WTC11 (cell line): ENCODE data around the gene TMEM179B. TPM values are rescaled to one million over a fixed set of nuclear protein-coding genes. Genes with fewer than 3 reads are reported as not detected.

ENCODE experiments used
- CBFB ChIP-seq: sonication (generic); formaldehyde crosslinking; IDR thresholded peaks from 2 replicates; pipeline ENCODE4 v1.8.1; 2022; ENCODE audit warnings: mild to moderate bottlenecking, low read depth, missing genetic modification reagents
- CREB1 ChIP-seq: sonication (generic); formaldehyde crosslinking; IDR thresholded peaks from 2 replicates; pipeline ENCODE4 v1.8.0; 2023; ENCODE audit warnings: mild to moderate bottlenecking, missing genetic modification reagents
- E2F4 ChIP-seq: sonication (generic); formaldehyde crosslinking; IDR thresholded peaks from 2 replicates; pipeline ENCODE4 v1.8.1; 2022; ENCODE audit warnings: low read depth, mild to moderate bottlenecking, moderate library complexity, missing genetic modification reagents, borderline replicate concordance
- ERG ChIP-seq: fragments of 250-450 bp; sonication (Bioruptor Pico); IDR thresholded peaks from 2 replicates; pipeline ENCODE4 v1.8.0; 2021; ENCODE audit warnings: mild to moderate bottlenecking
- ESRRA ChIP-seq: sonication (generic); formaldehyde crosslinking; IDR thresholded peaks from 2 replicates; pipeline ENCODE4 v1.8.1; 2022; ENCODE audit warnings: mild to moderate bottlenecking, missing genetic modification reagents, borderline replicate concordance
- FOXJ3 ChIP-seq: sonication (generic); formaldehyde crosslinking; IDR thresholded peaks from 2 replicates; pipeline ENCODE4 v1.9.0; 2021; ENCODE audit warnings: missing genetic modification reagents, mild to moderate bottlenecking, borderline replicate concordance
- GRHL2 ChIP-seq: fragments of 250-450 bp; sonication (Bioruptor Pico); IDR thresholded peaks from 2 replicates; pipeline ENCODE4 v1.8.0; 2022; ENCODE audit warnings: mild to moderate bottlenecking, moderate library complexity; ENCODE audit not compliant: insufficient replicate concordance, severe bottlenecking
- GTF2I ChIP-seq: fragments of 250-450 bp; sonication (Bioruptor Pico); conservative IDR thresholded peaks from 2 replicates; pipeline ENCODE4 v1.4.0; 2021; ENCODE audit warnings: mild to moderate bottlenecking
- JUN ChIP-seq: sonication (generic); formaldehyde crosslinking; IDR thresholded peaks from 2 replicates; pipeline ENCODE4 v1.8.0; 2023; ENCODE audit warnings: mild to moderate bottlenecking, missing genetic modification reagents
- MXD4 ChIP-seq: fragments of 250-450 bp; sonication (Bioruptor Pico); IDR thresholded peaks from 2 replicates; pipeline ENCODE4 v1.8.0; 2021; ENCODE audit warnings: mild to moderate bottlenecking, moderate library complexity, borderline replicate concordance
- NFE2L1 ChIP-seq: sonication (generic); formaldehyde crosslinking; IDR thresholded peaks from 2 replicates; pipeline ENCODE4 v1.8.1; 2023; ENCODE audit warnings: missing genetic modification reagents
- ZMAT4 ChIP-seq: fragments of 250-450 bp; sonication (Bioruptor Pico); IDR thresholded peaks from 2 replicates; pipeline ENCODE4 v1.9.0; 2021; ENCODE audit warnings: mild to moderate bottlenecking
- ZNF219 ChIP-seq: sonication (generic); formaldehyde crosslinking; IDR thresholded peaks from 2 replicates; pipeline ENCODE4 v1.8.0; 2023; ENCODE audit warnings: missing genetic modification reagents, mild to moderate bottlenecking, borderline replicate concordance
- ZNF416 ChIP-seq: fragments of 250-450 bp; sonication (Bioruptor Pico); IDR thresholded peaks from 2 replicates; pipeline ENCODE4 v1.9.0; 2021; ENCODE audit warnings: mild to moderate bottlenecking, inconsistent platforms
- total RNA-seq: library from RNA; stranded (reverse); gene quantifications from 3 replicates; pipeline ENCODE4 v1.2.3, GENCODE V29; 2021
- TF ChIP-seq, protein P1 (sequence below): sonication (generic); formaldehyde crosslinking; IDR thresholded peaks from 2 replicates; pipeline ENCODE4 v1.8.0; 2022; ENCODE audit warnings: mild to moderate bottlenecking, missing genetic modification reagents
- TF ChIP-seq, protein P2 (sequence below): fragments of 250-450 bp; sonication (Bioruptor Pico); conservative IDR thresholded peaks from 2 replicates; pipeline ENCODE4 v1.9.0; 2021; ENCODE audit warnings: mild to moderate bottlenecking
- TF ChIP-seq, protein P3 (sequence below): fragments of 250-450 bp; sonication (Bioruptor Pico); IDR thresholded peaks from 2 replicates; pipeline ENCODE4 v1.9.0; 2021; ENCODE audit warnings: mild to moderate bottlenecking, borderline replicate concordance
- TF ChIP-seq, protein P4 (sequence below): sonication (generic); formaldehyde crosslinking; conservative IDR thresholded peaks from 2 replicates; pipeline ENCODE4 v1.8.1; 2022; ENCODE audit warnings: mild to moderate bottlenecking, missing genetic modification reagents
- TF ChIP-seq, protein P5 (sequence below): sonication (generic); formaldehyde crosslinking; conservative IDR thresholded peaks from 2 replicates; pipeline ENCODE4 v1.8.1; 2023; ENCODE audit warnings: mild to moderate bottlenecking, low read depth, missing genetic modification reagents, moderate library complexity
- TF ChIP-seq, protein P6 (sequence below): sonication (generic); formaldehyde crosslinking; IDR thresholded peaks from 2 replicates; pipeline ENCODE4 v1.8.0; 2023; ENCODE audit warnings: missing genetic modification reagents, mild to moderate bottlenecking, borderline replicate concordance

Gene TMEM179B
- total RNA-seq, 1 experiment from 2014 or later, result 21.4 TPM

DNA sequence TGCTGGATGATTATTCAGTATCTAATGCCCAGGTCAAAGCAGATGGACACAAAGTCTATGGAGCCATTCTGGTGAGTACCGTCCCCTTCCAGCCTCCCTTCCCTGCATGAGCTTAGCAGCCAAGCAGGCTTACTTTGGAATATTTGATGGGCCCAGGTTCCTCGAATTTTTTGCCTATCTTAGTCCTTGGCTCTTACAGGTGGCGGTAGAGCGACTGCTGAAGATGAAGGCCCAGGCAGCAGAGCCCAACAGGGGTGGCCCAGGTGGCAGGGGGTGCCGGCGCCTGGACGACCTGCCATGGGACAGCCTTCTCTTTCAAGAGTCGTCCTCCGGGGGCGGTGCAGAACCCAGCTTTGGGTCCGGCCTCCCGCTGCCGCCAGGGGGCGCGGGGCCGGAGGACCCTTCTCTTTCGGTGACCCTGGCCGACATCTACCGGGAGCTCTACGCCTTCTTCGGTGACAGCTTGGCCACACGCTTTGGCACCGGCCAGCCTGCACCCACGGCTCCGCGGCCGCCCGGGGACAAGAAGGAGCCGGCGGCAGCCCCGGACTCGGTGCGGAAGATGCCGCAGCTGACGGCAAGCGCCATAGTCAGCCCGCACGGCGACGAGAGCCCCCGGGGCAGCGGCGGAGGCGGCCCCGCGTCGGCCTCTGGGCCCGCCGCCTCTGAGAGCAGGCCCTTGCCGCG is 741 bp upstream of the TMEM179B start (continued):
- TF ChIP-seq ERG (CRISPR knock-in tag), result 0 out of 2 replicates have a peak, but pooled peaks have one; percentile 64
- TF ChIP-seq CREB1 (CRISPR knock-in tag), result no peak
- TF ChIP-seq, protein P1, sequence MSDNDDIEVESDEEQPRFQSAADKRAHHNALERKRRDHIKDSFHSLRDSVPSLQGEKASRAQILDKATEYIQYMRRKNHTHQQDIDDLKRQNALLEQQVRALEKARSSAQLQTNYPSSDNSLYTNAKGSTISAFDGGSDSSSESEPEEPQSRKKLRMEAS, result no peak
- TF ChIP-seq ZMAT4, result no peak
- TF ChIP-seq ZNF219 (CRISPR knock-in tag), result no peak
- TF ChIP-seq ZNF416 (CRISPR knock-in tag), result no peak
- TF ChIP-seq MXD4 (CRISPR knock-in tag), result no peak
- TF ChIP-seq JUN (CRISPR knock-in tag), result no peak
- TF ChIP-seq, protein P2, sequence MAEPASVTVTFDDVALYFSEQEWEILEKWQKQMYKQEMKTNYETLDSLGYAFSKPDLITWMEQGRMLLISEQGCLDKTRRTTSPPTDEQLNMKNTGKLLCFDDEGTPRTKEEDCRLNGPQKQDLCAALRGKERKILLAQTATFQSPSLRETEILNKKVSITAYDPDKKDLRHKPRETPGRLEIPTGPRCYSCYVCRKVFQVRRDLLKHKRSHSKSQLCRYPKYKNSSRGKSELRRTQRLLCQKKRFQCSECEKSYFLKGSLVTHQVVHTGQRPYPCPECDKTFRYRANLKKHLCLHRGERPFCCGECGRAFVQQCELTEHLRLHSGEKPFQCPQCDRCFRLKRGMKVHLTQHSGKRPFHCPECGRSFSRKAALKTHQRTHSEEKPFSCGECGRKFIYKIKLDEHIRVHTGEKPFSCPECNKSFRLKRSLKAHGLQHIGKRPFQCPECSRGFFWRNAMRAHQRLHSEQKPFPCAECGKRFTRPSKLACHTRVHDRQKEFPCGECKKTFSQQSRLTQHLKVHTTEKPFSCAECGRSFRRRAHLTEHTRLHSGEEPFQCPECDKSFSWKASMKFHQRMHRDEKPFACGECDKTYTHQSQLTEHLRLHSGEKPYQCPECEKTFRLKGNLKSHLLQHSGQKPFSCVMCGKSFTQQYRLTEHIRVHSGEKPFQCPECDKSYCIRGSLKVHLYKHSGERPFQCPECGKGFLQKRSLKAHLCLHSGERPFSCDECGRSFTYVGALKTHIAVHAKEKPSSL (CRISPR knock-in tag), result no peak
- TF ChIP-seq, protein P3, sequence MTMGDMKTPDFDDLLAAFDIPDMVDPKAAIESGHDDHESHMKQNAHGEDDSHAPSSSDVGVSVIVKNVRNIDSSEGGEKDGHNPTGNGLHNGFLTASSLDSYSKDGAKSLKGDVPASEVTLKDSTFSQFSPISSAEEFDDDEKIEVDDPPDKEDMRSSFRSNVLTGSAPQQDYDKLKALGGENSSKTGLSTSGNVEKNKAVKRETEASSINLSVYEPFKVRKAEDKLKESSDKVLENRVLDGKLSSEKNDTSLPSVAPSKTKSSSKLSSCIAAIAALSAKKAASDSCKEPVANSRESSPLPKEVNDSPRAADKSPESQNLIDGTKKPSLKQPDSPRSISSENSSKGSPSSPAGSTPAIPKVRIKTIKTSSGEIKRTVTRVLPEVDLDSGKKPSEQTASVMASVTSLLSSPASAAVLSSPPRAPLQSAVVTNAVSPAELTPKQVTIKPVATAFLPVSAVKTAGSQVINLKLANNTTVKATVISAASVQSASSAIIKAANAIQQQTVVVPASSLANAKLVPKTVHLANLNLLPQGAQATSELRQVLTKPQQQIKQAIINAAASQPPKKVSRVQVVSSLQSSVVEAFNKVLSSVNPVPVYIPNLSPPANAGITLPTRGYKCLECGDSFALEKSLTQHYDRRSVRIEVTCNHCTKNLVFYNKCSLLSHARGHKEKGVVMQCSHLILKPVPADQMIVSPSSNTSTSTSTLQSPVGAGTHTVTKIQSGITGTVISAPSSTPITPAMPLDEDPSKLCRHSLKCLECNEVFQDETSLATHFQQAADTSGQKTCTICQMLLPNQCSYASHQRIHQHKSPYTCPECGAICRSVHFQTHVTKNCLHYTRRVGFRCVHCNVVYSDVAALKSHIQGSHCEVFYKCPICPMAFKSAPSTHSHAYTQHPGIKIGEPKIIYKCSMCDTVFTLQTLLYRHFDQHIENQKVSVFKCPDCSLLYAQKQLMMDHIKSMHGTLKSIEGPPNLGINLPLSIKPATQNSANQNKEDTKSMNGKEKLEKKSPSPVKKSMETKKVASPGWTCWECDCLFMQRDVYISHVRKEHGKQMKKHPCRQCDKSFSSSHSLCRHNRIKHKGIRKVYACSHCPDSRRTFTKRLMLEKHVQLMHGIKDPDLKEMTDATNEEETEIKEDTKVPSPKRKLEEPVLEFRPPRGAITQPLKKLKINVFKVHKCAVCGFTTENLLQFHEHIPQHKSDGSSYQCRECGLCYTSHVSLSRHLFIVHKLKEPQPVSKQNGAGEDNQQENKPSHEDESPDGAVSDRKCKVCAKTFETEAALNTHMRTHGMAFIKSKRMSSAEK (CRISPR knock-in tag), result no peak
- TF ChIP-seq, protein P4, sequence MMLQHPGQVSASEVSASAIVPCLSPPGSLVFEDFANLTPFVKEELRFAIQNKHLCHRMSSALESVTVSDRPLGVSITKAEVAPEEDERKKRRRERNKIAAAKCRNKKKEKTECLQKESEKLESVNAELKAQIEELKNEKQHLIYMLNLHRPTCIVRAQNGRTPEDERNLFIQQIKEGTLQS (CRISPR knock-in tag), result no peak
- TF ChIP-seq FOXJ3, result no peak
- TF ChIP-seq NFE2L1 (CRISPR knock-in tag), result no peak
- TF ChIP-seq ESRRA (CRISPR knock-in tag), result 0 out of 2 replicates have a peak, but pooled peaks have one; percentile 22
- no peak for TF ChIP-seq GRHL2 (CRISPR knock-in tag)
- no peak for TF ChIP-seq E2F4 (CRISPR knock-in tag)
- TF ChIP-seq, protein P5, sequence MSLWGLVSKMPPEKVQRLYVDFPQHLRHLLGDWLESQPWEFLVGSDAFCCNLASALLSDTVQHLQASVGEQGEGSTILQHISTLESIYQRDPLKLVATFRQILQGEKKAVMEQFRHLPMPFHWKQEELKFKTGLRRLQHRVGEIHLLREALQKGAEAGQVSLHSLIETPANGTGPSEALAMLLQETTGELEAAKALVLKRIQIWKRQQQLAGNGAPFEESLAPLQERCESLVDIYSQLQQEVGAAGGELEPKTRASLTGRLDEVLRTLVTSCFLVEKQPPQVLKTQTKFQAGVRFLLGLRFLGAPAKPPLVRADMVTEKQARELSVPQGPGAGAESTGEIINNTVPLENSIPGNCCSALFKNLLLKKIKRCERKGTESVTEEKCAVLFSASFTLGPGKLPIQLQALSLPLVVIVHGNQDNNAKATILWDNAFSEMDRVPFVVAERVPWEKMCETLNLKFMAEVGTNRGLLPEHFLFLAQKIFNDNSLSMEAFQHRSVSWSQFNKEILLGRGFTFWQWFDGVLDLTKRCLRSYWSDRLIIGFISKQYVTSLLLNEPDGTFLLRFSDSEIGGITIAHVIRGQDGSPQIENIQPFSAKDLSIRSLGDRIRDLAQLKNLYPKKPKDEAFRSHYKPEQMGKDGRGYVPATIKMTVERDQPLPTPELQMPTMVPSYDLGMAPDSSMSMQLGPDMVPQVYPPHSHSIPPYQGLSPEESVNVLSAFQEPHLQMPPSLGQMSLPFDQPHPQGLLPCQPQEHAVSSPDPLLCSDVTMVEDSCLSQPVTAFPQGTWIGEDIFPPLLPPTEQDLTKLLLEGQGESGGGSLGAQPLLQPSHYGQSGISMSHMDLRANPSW (CRISPR knock-in tag), result no peak
- TF ChIP-seq GTF2I (CRISPR knock-in tag), result peak; percentile 50; the same call in 1 of the 2 replicates
- TF ChIP-seq, protein P6, sequence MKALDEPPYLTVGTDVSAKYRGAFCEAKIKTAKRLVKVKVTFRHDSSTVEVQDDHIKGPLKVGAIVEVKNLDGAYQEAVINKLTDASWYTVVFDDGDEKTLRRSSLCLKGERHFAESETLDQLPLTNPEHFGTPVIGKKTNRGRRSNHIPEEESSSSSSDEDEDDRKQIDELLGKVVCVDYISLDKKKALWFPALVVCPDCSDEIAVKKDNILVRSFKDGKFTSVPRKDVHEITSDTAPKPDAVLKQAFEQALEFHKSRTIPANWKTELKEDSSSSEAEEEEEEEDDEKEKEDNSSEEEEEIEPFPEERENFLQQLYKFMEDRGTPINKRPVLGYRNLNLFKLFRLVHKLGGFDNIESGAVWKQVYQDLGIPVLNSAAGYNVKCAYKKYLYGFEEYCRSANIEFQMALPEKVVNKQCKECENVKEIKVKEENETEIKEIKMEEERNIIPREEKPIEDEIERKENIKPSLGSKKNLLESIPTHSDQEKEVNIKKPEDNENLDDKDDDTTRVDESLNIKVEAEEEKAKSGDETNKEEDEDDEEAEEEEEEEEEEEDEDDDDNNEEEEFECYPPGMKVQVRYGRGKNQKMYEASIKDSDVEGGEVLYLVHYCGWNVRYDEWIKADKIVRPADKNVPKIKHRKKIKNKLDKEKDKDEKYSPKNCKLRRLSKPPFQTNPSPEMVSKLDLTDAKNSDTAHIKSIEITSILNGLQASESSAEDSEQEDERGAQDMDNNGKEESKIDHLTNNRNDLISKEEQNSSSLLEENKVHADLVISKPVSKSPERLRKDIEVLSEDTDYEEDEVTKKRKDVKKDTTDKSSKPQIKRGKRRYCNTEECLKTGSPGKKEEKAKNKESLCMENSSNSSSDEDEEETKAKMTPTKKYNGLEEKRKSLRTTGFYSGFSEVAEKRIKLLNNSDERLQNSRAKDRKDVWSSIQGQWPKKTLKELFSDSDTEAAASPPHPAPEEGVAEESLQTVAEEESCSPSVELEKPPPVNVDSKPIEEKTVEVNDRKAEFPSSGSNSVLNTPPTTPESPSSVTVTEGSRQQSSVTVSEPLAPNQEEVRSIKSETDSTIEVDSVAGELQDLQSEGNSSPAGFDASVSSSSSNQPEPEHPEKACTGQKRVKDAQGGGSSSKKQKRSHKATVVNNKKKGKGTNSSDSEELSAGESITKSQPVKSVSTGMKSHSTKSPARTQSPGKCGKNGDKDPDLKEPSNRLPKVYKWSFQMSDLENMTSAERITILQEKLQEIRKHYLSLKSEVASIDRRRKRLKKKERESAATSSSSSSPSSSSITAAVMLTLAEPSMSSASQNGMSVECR (CRISPR knock-in tag), result 0 out of 2 replicates have a peak, but pooled peaks have one; percentile 47
- no peak for TF ChIP-seq CBFB (CRISPR knock-in tag)
